ENCODE measurements around the gene CIAPIN1.
"Not testable (repeated sequence)": the region's sequence is repeated elsewhere in the genome, so short reads cannot be mapped to it uniquely, and the experiment has no call there.

CIAPIN1 gene

DNA sequence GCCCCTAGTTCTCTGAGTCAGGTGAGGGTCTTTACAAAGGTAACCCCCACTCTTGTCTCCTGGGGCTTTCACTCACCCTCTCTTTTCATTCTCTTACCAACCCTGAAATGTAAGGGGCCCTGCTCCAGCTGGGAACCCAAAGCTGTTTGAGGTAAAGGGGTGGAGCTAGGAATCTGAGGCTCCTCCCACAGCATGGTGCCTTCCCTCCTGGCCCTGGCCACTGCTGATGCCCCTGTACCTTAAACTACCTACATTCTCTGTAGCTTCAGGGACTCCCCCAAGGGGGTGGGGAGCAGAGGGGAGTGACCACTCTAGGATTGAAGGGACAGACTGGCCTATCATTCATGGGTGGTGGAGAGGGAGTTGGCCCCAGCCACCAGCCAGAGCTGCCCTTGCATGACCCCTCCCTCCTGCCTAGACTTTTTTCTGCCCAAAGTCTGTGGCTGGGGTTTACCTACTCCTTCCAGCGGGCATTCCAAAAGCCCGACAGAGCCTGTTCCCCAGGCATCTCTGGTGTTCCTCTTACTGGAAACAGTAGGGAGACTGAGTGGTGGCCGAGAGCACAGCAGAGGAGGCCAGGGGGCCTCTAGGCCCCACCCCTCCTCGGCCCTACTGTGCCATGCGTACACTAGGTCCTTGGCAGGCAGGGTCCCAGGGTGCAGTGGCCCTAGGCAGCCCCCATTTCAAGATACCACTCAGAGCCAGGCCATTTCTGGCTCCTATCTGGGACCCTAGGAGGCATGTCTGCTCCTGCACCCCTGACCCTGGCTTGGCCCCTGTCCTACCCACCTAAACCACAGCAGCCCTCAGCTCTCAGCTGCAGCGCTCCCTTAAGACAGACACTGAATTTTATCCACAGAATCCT lies 29.6 kb upstream of the CIAPIN1 start:
- DNase-seq: no peak

DNA sequence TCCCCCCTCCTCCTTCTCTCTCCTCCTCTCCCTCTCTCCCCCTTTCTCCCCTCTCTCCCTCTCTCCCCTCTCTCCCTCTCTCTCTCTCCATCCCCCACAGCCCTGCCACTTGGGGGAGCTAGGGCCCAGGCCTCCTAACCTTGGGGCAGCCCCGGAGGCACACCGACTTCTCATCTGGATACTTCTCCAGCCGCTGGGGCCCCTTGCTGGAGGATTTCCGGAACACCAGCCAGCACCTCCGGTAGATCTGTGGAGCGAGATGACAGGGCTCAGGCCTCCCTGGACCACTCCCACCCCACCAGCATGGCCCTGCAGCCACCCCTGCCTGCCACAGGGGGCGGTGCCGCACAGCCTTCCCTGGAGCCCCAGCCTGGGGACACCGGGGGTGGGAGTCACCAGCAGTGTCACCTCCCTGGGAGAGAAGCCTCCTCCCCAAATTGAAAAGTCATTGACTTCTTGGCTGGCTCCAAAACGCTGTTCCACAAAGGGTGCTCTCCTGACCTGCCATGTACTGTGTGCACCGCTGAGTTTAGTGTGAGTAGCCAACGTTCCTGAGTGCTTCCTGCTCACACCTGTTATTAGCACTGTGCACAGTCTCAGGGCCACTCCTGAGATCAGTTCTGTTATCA lies 28.6 kb upstream of the CIAPIN1 start:
- peak; percentile 44 for DNase-seq

- no peak for DNase-seq
These were observed 27.8 kb upstream of the CIAPIN1 start for GRCh38 chr16:57474671-57475661.

GRCh38 chr16:57473906-57474305 lies 26.7 kb upstream of the CIAPIN1 start:
- DNase-seq: no peak

- no peak for DNase-seq
These were observed 26.1 kb upstream of the CIAPIN1 start for GRCh38 chr16:57473176-57473840.

- DNase-seq: no peak
These were observed 25.5 kb upstream of the CIAPIN1 start for GRCh38 chr16:57472665-57473060.

DNA sequence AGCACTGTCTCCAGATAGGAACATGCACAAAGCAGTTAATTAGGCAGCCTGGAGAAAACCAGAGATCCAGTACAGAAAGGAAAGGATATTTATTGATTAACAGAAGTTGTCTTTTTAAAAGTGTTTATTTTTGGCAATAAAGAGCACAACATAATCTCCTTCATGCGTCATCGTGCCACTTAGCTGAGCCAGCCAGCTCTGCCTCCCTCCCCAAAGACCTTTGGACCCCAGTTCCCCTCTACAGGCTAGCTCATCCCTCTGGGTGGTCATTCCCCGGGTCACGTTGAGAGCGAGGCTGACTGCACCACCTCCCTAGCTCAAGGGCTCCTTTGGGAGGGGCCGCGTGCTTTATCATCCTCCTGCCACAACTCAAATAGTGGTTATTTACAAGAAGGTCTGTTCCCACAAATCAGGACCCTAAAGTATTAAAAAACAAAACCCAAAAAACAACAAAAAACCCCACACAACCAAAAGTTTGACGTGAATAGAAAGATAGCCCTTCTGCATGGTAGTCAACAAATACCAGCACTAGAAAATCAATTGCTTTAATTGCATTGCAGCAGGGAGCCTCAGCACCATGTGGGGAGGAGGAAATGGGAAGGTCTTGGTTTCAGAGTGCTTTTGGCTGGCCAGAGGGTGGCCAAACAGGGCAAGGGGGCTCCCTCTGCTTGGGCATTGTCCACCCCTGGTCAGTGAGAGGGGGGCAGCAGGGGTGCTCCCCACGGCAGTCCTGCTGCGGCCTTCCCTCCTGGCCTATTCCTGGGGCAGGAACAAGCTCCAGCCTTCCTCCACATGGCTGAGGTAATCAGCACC lies 24.9 kb upstream of the CIAPIN1 start:
- no peak for DNase-seq

DNA sequence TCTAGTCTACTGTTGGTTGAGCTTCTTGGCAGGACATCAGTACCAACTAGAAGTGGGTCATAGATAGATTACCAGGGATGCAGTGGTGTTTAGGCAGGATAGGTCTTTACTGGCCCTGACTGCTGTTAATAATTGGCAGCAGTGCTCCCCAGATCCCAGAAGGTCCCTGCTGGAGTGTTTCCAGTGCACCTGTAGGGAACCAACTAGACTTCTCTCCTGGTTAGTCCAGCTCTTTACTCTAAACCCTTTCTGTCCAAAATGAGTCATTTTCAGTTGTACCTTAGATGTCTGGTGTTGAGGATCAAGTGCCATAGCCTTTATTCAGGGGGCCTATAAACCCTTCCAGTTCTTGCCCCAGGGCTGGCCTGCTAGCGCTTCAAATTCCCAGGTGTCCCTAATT lies 24.0 kb upstream of the CIAPIN1 start:
- DNase-seq: no peak

GRCh38 chr16:57470711-57471110 lies 23.5 kb upstream of the CIAPIN1 start:
- DNase-seq: no peak

GRCh38 chr16:57469917-57470470 lies 22.8 kb upstream of the CIAPIN1 start:
- no peak for DNase-seq

DNA sequence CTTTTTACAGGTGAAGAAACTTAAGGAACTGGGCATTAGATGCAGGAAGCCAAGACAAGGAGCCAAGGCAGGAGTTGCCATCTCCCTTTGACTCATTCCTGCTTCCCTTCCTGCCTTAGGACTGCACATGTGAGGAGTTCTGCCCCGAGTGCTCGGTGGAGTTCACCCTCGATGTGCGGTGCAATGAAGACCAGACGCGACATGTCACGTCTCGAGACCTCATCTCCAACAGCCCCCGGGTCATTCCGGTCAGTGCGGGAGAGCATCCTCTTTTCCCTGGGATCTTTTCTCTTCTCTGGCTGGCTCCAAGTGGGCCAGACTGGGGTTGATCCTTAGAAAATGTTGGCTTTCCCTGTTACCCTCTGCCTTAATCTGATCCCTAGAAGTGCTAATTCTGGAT lies 21.9 kb upstream of the CIAPIN1 start:
- no peak for DNase-seq

GRCh38 chr16:57468346-57468745 lies 21.2 kb upstream of the CIAPIN1 start:
- DNase-seq: no peak

DNA sequence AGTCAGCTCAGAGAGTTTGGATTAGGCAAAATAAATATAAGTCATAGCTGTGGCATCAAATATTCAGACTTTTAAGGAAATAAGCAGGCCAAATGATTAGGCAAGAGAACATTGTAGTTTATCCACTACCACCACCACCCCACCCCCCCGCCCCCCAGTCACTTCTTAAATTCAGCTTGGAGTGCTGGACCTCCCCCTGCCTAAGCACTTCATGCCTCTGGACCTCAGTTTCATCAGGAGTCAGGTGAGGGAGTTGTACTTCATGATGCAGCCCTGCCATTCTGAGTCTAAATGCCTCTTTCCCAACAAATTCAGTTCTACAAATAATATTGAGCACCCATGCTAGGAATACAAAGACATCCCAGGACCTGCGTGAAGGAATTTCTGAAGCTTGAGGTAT lies 17.3 kb upstream of the CIAPIN1 start:
- DNase-seq: no peak

DNA sequence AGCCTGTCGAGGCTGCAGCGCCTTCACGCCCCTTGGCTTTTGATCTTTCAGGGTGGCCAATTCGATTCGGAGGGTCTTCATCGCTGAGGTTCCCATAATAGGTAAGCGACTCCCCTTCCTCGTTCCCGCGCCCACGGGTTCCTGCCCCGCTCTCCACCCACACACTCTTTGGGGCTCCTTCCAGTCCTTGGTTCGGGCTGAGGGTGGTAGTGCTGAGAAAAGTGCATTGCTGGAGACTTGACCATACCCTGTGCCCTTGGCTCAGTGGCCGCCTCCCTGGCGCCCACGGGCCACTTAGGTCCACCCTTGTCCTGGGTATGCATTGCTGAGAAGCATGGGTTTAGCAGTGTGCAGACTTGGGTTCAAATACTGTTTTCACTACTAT lies 15.8 kb upstream of the CIAPIN1 start:
- DNase-seq: no peak

GRCh38 chr16:57462209-57462977 lies 15.2 kb upstream of the CIAPIN1 start, which contains the start of gene POLR2C:
TSS of gene POLR2C (plus strand) at chr16:57462679. CDS start at chr16:57462725, 46 bp downstream.
- DNase-seq: peak; percentile 89

DNA sequence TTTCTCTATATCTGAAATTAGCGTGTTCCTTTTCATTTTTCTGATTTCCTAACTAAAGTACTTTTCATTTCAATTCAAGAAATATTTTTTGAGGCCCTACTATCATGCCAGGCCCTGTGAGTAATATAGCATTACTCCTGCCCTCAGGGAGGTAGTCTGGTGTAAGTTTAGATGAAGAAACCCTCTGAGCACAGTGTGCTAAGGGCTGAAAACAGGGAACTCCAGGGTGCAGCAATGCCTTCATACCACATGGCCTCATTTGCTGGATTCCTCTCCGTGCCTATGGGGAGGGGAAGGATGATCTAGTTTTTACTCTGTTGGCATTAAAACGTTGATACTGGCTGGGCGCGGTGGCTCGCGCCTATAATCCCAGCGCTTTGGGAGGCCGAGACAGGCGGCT lies 4.8 kb upstream of the CIAPIN1 start:
- DNase-seq: no peak

DNA sequence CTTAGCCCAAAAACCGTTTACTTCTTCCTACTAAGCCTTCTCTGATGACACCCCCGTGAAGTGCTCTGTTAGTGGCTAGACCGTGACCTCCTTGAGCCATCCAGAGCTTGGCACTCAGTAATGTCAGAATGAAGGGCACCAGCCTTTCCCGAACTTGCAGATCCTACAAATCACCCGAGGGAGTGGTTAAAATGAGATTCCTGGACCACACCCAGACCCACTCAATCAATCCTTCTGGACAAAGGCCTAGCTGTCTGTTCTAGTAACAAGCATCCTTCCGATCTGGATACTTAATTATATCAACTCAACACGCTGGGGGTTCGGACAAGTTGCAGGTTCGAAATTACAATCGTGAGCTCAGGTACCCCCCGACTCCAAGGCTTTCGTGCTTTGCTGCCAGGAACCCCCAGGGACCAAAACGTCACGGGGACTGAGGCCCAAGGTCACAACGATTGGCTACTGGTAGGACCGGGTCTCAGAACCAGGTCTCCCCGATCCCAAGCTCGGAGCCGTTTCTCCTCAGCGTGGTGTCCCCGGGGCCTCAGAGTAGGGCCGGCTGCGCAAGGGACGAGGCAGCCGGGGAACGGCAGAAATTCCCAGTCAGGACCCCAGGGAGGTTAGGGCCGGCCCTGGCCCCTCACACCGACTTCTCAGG lies 527 bp downstream of the CIAPIN1 start:
- no peak for DNase-seq

DNA sequence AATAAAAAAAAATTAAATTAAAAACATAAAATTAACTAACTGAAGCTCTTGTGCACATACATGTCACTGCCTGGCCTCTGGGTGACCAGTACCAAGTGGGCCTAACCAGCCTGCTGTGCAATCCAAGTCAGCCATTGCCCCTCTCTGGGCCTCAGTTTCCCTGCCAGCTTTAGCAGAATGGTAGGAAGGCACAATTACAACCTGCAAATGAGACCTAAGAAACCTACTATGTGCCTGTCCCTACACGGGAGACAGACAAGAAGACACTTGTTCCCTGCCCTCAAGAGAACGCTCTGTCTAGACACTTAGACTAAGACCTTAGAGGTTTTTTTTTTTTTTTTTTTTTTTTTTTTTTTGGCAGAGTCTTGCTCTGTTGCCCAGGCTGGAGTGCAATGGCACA lies 1.7 kb downstream of the CIAPIN1 start:
- DNase-seq: no peak

GRCh38 chr16:57444711-57445110 lies 2.5 kb downstream of the CIAPIN1 start:
- no peak for DNase-seq

DNA sequence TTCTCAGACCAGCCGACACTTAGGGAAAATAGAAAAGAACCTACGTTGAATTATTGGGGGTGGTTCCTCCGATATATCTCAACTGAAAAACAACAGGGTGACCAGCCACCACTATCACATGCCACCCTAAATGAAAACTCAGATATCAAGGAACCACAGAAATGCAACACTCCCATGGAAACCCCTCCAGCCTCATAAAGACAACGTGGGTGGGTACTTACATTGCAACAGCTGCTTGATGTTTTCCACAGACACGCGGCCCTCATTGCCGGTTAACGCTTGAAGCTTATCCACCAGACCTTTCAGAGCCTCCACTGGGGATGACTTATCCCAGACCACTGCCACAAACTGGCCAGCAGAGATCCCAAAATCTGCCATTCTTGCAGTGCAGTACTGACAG lies 6.6 kb downstream of the CIAPIN1 start:
- not testable (repeated sequence) for DNase-seq

Measured in activated CD4-positive, alpha-beta T cell treated with anti-CD3 and anti-CD28 coated beads for 1 hour (primary cell).